ENCODE measurements around the gene ZSCAN5B. TPM values are rescaled to one million over a fixed set of nuclear protein-coding genes. Genes with fewer than 3 reads are reported as not detected.

Gene ZSCAN5B
- total RNA-seq, 1 donor from 2014 or later = not detected

GRCh38 chr19:56161534-56161933 is 36.0 kb downstream of the ZSCAN5B start:
- Mint-ChIP-seq H3K4me1 (ENCODE audit: low read depth) (peaks cover 5% of the 10 kb centered on the region), H3K36me3 (ENCODE audit: low read depth) (peaks cover 13% of the 10 kb centered on the region), H3K27me3 (ENCODE audit: low read depth) (no peaks in the 10 kb centered on the region), H3K9me3 (ENCODE audit: low read depth) (peaks cover 3% of the 10 kb centered on the region), H3K4me3 (ENCODE audit: unreplicated experiment) (no peak overlapping the region), H3K27ac (ENCODE audit: unreplicated experiment) (no peak overlapping the region)
- TF ChIP-seq, protein P1, sequence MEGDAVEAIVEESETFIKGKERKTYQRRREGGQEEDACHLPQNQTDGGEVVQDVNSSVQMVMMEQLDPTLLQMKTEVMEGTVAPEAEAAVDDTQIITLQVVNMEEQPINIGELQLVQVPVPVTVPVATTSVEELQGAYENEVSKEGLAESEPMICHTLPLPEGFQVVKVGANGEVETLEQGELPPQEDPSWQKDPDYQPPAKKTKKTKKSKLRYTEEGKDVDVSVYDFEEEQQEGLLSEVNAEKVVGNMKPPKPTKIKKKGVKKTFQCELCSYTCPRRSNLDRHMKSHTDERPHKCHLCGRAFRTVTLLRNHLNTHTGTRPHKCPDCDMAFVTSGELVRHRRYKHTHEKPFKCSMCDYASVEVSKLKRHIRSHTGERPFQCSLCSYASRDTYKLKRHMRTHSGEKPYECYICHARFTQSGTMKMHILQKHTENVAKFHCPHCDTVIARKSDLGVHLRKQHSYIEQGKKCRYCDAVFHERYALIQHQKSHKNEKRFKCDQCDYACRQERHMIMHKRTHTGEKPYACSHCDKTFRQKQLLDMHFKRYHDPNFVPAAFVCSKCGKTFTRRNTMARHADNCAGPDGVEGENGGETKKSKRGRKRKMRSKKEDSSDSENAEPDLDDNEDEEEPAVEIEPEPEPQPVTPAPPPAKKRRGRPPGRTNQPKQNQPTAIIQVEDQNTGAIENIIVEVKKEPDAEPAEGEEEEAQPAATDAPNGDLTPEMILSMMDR (IDR thresholded peaks at IDR 0.05) = no peak
- DNase-seq (ENCODE audit: low spot score) = no peak

GRCh38 chr19:56159622-56160271 is 37.8 kb downstream of the ZSCAN5B start:
- no peak for DNase-seq (ENCODE audit: low spot score)
- no peak overlapping the region for H3K4me3 Mint-ChIP-seq (ENCODE audit: unreplicated experiment)
- H3K9me3 Mint-ChIP-seq (ENCODE audit: low read depth) = no peaks in the 10 kb centered on the region
- H3K27me3 Mint-ChIP-seq (ENCODE audit: low read depth) = no peaks in the 10 kb centered on the region
- peaks cover 5% of the 10 kb centered on the region for H3K4me1 Mint-ChIP-seq (ENCODE audit: low read depth)
- no peak overlapping the region for H3K27ac Mint-ChIP-seq (ENCODE audit: unreplicated experiment)
- TF ChIP-seq, protein P1 (IDR thresholded peaks at IDR 0.05) = no peak
- H3K36me3 Mint-ChIP-seq (ENCODE audit: low read depth) = peaks cover 18% of the 10 kb centered on the region

GRCh38 chr19:56159009-56159559 is 38.5 kb downstream of the ZSCAN5B start:
- no peak for DNase-seq (ENCODE audit: low spot score)
- TF ChIP-seq, protein P1 (IDR thresholded peaks at IDR 0.05) = no peak
- Mint-ChIP-seq H3K4me1 (ENCODE audit: low read depth) (peaks cover 5% of the 10 kb centered on the region), H3K27ac (ENCODE audit: unreplicated experiment) (no peak overlapping the region), H3K4me3 (ENCODE audit: unreplicated experiment) (no peak overlapping the region), H3K9me3 (ENCODE audit: low read depth) (no peaks in the 10 kb centered on the region), H3K36me3 (ENCODE audit: low read depth) (peaks cover 18% of the 10 kb centered on the region), H3K27me3 (ENCODE audit: low read depth) (no peaks in the 10 kb centered on the region)

DNA sequence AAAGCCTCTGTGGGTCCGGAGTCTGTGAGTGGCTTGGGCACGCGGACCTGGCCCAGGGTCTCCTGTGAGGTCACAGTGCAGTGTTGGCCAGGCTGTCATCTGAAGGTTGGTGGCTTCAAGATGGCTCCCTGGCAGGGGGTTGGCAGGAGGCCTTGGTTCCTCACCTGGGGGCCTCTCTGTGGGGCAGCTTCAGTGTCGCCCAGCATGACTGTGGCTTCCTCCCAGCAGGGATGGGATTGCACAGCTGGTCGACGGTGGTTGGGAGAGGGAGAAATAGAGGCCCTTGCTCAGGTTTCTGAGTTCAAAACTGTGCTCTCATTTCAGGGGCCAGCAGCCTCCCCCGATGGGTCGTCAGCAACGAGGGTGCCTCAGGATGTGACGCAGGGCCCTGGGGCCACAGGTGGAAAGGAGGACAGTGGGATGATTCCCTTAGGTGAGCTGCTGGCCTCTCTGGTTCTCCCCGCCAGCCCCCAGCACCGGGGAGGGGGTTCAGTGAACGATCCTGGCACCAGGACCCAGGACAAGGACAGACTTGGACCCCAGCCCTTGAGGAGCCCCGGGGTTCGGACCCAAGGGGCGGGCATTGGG is 39.3 kb downstream of the ZSCAN5B start:
- no peak for DNase-seq (ENCODE audit: low spot score)
- TF ChIP-seq, protein P1 (IDR thresholded peaks at IDR 0.05) = no peak
- H3K4me3 Mint-ChIP-seq (ENCODE audit: unreplicated experiment) = no peak overlapping the region
- H3K27me3 Mint-ChIP-seq (ENCODE audit: low read depth) = no peaks in the 10 kb centered on the region
- H3K4me1 Mint-ChIP-seq (ENCODE audit: low read depth) = peaks cover 5% of the 10 kb centered on the region
- H3K27ac Mint-ChIP-seq (ENCODE audit: unreplicated experiment) = no peak overlapping the region
- H3K36me3 Mint-ChIP-seq (ENCODE audit: low read depth) = peaks cover 18% of the 10 kb centered on the region
- no peaks in the 10 kb centered on the region for H3K9me3 Mint-ChIP-seq (ENCODE audit: low read depth)

- DNase-seq (ENCODE audit: low spot score) = no peak
- Mint-ChIP-seq H3K27me3 (ENCODE audit: low read depth) (no peaks in the 10 kb centered on the region), H3K27ac (ENCODE audit: unreplicated experiment) (no peak overlapping the region), H3K9me3 (ENCODE audit: low read depth) (no peaks in the 10 kb centered on the region), H3K36me3 (ENCODE audit: low read depth) (peaks cover 18% of the 10 kb centered on the region), H3K4me1 (ENCODE audit: low read depth) (peaks cover 9% of the 10 kb centered on the region), H3K4me3 (ENCODE audit: unreplicated experiment) (no peak overlapping the region)
- TF ChIP-seq, protein P1 (IDR thresholded peaks at IDR 0.05) = no peak
Observed at GRCh38 chr19:56156768-56157167, 40.8 kb downstream of the ZSCAN5B start.

Measured in chondrocyte (in vitro differentiated cells).